Esophagus muscularis mucosa (tissue), 3 donors: ENCODE data around the gene FPR2.

Source experiments
- CTCF ChIP-seq, 3 experiments: fragments of 200-600 bp in 2 of 3; fragments of 450-650 bp in 1 of 3; sonication (generic) in 2 of 3; IDR thresholded peaks; one replicate each; pipeline ENCODE4 v1.5.1; 2017 to 2019; ENCODE audit warnings: antibody characterized with exemption in 3 of 3, mild to moderate bottlenecking in 2 of 3, moderate library complexity in 1 of 3
- POLR2A ChIP-seq: fragments of 450-650 bp; IDR thresholded peaks from one replicate; pipeline ENCODE4 v1.6.1; 2017; ENCODE audit warnings: antibody characterized with exemption, moderate library complexity, mild to moderate bottlenecking, low read depth
- POLR2AphosphoS5 ChIP-seq, 2 donors: sonication (generic); formaldehyde crosslinking; IDR thresholded peaks; one replicate each; pipeline ENCODE4 v1.6.1; 2017; ENCODE audit warnings: antibody characterized with exemption in 2 of 2

GRCh38 chr19:51816711-51817110 is 55.7 kb downstream of the FPR2 start:
- no peak for TF ChIP-seq CTCF (IDR thresholded peaks at IDR 0.05)
- no peak for TF ChIP-seq POLR2AphosphoS5 (IDR thresholded peaks at IDR 0.05)
- no peak for TF ChIP-seq POLR2A
